GM21529 (cell line): Measurements from ENCODE around the gene LYZL2.
A peak's percentile ranks its signal among the peaks of the same experiment; 100 is the strongest.
"Not testable (repeated sequence)": the region's sequence is repeated elsewhere in the genome, so short reads cannot be mapped to it uniquely, and the experiment has no call there.

Experiments used
- ATAC-seq: cut with Tn5 transposase; IDR thresholded peaks from one replicate; pipeline ENCODE4 v1.9.1; 2021; ENCODE audit not compliant: unreplicated experiment

Gene LYZL2

GRCh38 chr10:30596013-30596412 lies 33.5 kb downstream of the LYZL2 start:
- ATAC-seq, result no peak

GRCh38 chr10:30594077-30594476 lies 35.5 kb downstream of the LYZL2 start:
- ATAC-seq, result no peak

GRCh38 chr10:30592770-30593169 lies 36.8 kb downstream of the LYZL2 start:
- ATAC-seq, result not testable (repeated sequence)

DNA sequence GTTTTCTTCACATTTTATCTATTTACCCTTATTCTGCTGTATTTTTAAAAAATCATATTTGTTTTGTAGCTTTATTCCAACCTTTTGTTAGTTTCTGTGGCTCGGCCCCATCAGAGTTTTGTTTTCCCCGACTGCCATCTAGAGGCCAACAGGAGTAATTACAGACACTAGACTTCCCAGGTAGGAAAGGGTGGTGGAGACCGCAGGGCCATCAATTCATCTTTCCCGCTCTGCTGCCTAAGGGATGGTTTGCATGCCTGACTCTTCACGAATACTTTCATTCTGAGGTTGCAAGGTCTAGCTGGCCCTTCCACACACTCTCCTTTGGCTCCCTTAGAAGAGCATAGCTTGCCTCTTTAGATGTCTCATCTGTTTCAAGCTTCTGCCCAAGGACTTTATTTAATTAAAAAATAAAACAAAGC lies 38.3 kb downstream of the LYZL2 start:
- no peak for ATAC-seq

- ATAC-seq, result no peak
These were observed 40.1 kb downstream of the LYZL2 start for GRCh38 chr10:30589441-30589840.

GRCh38 chr10:30587522-30588031 lies 42.0 kb downstream of the LYZL2 start:
- ATAC-seq, result peak; percentile 77

DNA sequence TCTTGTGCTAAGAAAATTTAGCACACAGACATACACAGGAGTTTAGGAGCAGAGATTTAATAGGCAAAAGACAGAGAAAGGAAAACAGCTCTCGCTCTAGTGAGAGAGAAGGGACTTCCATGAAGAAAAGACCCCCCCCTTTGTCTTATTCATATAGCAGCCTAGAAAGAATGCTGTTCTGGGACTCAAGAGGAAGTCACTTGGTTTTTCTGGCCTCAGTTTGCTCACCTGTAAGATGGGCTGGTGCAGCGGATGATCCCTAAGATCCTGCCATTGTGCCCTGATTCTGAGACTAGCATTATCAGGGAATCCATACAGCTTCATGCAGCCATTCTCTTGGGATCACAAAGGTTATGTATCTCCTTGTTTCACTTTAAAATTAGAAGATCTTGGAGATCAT lies 42.7 kb downstream of the LYZL2 start:
- ATAC-seq, result no peak

GRCh38 chr10:30583778-30584415 lies 45.7 kb downstream of the LYZL2 start:
- ATAC-seq, result peak; percentile 54

- ATAC-seq, result no peak
These were observed 47.7 kb downstream of the LYZL2 start for GRCh38 chr10:30581779-30582380.

GRCh38 chr10:30580676-30581075 lies 48.9 kb downstream of the LYZL2 start:
- ATAC-seq, result no peak

- ATAC-seq, result no peak
These were observed 49.3 kb downstream of the LYZL2 start for GRCh38 chr10:30580241-30580640.

DNA sequence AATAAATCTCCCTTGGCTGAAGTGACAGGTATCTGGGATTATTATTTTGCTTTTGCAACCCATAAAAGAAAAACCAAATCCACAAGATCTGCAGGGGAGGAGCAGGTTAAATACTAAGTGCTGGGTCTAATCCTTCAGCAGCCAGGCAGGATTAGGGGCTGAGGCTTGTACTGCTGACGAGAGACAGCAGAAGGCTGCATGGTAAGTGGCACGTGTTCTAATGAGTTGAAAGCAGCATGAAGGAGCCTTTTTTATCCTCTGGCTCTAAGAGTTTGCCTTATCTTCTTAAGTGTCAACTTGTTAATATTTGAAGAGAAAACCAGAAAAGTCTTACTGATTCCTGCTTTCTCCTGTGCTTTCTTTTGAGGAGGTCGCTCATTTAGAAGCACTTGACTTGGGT lies 50.0 kb downstream of the LYZL2 start:
- no peak for ATAC-seq

DNA sequence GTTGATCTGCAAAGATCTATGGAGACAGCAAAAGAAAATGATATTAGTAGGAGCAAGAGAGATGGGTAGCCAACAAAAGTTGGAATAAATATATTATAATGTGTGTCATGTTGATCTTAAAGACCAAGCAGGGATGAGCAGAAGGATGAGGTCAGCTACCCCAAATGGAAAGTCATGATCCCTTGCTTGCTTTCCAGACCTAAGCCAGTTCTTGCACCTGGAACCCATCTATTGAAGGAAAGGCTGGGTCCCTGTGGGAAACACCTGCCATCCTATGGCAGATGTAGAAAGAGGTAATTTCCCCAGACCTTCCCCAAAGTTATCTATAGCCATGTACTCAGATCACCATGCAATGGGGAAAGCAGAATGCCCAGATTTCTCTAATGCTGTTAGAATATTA lies 52.5 kb downstream of the LYZL2 start:
- no peak for ATAC-seq

DNA sequence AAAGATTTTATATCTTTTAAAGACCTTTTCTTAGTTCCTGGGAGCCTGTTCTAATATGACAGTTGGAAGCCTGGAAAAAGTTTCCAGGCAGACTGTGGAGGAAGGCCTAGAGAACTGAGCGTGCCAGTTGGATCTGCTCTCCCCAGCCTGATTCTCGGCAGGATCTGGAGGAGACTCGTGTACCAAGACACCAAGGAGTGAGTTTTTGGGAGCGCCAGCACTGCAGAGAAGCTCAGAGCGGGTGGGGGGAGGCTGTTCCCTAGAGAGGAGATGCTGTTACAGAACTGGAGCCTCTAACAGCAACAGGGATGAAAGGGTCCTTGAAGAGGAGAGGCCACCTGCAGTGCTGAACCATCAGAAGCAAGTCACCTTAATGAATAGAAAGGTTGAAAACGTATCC lies 52.9 kb downstream of the LYZL2 start:
- ATAC-seq, result no peak

GRCh38 chr10:30574432-30574796 lies 55.1 kb downstream of the LYZL2 start:
- no peak for ATAC-seq

GRCh38 chr10:30573721-30574431 lies 55.7 kb downstream of the LYZL2 start:
- ATAC-seq, result no peak

- no peak for ATAC-seq
These were observed 64.1 kb downstream of the LYZL2 start for GRCh38 chr10:30565449-30565848.

GRCh38 chr10:30562787-30563186 lies 66.8 kb downstream of the LYZL2 start:
- ATAC-seq, result no peak
